Measurements from ENCODE around the gene SENP2.

DNA sequence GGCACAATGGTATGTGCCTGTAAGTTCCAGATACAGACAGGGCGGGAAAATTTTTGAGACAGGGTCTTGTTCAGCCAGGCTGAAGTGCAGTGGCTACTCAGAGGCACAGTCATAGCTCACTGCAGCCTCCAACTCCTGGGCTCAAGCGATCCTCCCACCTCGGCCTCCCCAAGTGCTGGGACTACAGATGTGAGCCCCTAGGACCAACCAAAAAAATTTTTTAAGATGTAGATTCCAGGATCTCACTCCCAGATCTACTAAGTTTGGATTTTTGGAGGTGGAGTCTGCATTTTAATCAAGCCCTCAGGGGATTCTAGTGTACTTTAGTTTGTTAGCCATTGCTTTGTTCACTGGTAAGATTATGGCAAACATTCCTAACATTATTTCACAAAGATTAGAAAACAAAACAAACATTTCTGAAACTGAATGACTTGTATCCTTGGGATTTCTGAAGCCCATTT is 36.4 kb upstream of the SENP2 start:
- TF ChIP-seq, protein P1, sequence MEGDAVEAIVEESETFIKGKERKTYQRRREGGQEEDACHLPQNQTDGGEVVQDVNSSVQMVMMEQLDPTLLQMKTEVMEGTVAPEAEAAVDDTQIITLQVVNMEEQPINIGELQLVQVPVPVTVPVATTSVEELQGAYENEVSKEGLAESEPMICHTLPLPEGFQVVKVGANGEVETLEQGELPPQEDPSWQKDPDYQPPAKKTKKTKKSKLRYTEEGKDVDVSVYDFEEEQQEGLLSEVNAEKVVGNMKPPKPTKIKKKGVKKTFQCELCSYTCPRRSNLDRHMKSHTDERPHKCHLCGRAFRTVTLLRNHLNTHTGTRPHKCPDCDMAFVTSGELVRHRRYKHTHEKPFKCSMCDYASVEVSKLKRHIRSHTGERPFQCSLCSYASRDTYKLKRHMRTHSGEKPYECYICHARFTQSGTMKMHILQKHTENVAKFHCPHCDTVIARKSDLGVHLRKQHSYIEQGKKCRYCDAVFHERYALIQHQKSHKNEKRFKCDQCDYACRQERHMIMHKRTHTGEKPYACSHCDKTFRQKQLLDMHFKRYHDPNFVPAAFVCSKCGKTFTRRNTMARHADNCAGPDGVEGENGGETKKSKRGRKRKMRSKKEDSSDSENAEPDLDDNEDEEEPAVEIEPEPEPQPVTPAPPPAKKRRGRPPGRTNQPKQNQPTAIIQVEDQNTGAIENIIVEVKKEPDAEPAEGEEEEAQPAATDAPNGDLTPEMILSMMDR (conservative IDR thresholded peaks at IDR 0.05 in 1 of 2, IDR thresholded peaks at IDR 0.05 in 1 of 2; ENCODE audit: extremely low read depth in 1 of 2, insufficient read depth in 1 of 2, low read depth in 1 of 2, low read length in 2 of 2), result no peak
- TF ChIP-seq EZH2 (IDR thresholded peaks at IDR 0.05; ENCODE audit: borderline replicate concordance, low read length), result no peak

Data from mammary epithelial cell (primary cell).